ENCODE data around the gene IRS2.

GRCh38 chr13:109741966-109742365 lies 44.4 kb downstream of the IRS2 start:
- no peak for TF ChIP-seq POLR2A (IDR thresholded peaks at IDR 0.05)
- TF ChIP-seq CTCF (IDR thresholded peaks at IDR 0.05), result no peak
